Osteoblast (primary cell): ENCODE measurements around the gene MSMP. TPM values are rescaled to one million over a fixed set of nuclear protein-coding genes. Genes with fewer than 3 reads are reported as not detected.
A peak's percentile ranks its signal among the peaks of the same experiment; 100 is the strongest.

Source experiments
- DNase-seq: peaks from one replicate; pipeline ENCODE4 v3.0.0; 2011; ENCODE audit warnings: low spot score, mixed read lengths; ENCODE audit not compliant: insufficient read length; ENCODE audit errors: missing footprints
- H2AFZ ChIP-seq: 2 replicates; pipeline ENCODE4 v1.6.0; 2011; ENCODE audit warnings: mild to moderate bottlenecking, low read length
- H3K27ac ChIP-seq: 2 replicates; pipeline ENCODE4 v1.5.1; 2011; ENCODE audit warnings: mild to moderate bottlenecking, low read depth, low read length, moderate library complexity
- H3K27me3 ChIP-seq: 2 replicates; pipeline ENCODE4 v1.6.0; 2012; ENCODE audit warnings: mild to moderate bottlenecking, control low read depth, inconsistent platforms, low read length, moderate library complexity; ENCODE audit not compliant: insufficient read depth
- H3K36me3 ChIP-seq: 2 replicates; pipeline ENCODE4 v1.5.1; 2011; ENCODE audit warnings: mild to moderate bottlenecking, low read length, control low read depth, moderate library complexity; ENCODE audit not compliant: insufficient read depth
- H3K4me1 ChIP-seq: 2 replicates; pipeline ENCODE4 v1.5.1; 2011; ENCODE audit warnings: mild to moderate bottlenecking, low read length, control low read depth, moderate library complexity; ENCODE audit not compliant: insufficient read depth
- H3K4me2 ChIP-seq: 2 replicates; pipeline ENCODE4 v1.6.0; 2011; ENCODE audit warnings: mild to moderate bottlenecking, low read length; ENCODE audit not compliant: insufficient read depth
- H3K4me3 ChIP-seq: fragments of 200-600 bp; sonication (generic); 3 replicates; pipeline ENCODE4 v1.5.1; 2012; ENCODE audit warnings: mild to moderate bottlenecking, low read length, inconsistent platforms; ENCODE audit not compliant: insufficient read depth
- H3K79me2 ChIP-seq: 2 replicates; pipeline ENCODE4 v1.6.0; 2012; ENCODE audit warnings: mild to moderate bottlenecking, low read length, control low read depth, inconsistent platforms; ENCODE audit not compliant: insufficient read depth
- H3K9me3 ChIP-seq: 2 replicates; pipeline ENCODE4 v1.5.1; 2011; ENCODE audit warnings: low read depth, low read length, control low read depth
- H4K20me1 ChIP-seq: 2 replicates; pipeline ENCODE4 v1.6.0; 2012; ENCODE audit warnings: mild to moderate bottlenecking, low read length, control low read depth; ENCODE audit not compliant: insufficient read depth
- CTCF ChIP-seq: IDR thresholded peaks from 2 replicates; pipeline ENCODE4 v1.5.1; 2011; ENCODE audit warnings: mild to moderate bottlenecking, low read depth, low read length, moderate library complexity; ENCODE audit errors: extremely low read depth
- total RNA-seq: library from RNA; depleted of rRNA; stranded (reverse); fragments of >200 nt; gene quantifications from 2 replicates; pipeline ENCODE4 v1.2.3, GENCODE V29; 2012

The MSMP gene
- total RNA-seq, 1 donor = not detected

GRCh38 chr9:35792024-35792813, 38.1 kb upstream of the MSMP start:
- H3K27ac ChIP-seq = no peak overlapping the region
- peaks cover 42% of the 10 kb centered on the region for H3K4me1 ChIP-seq
- no peak overlapping the region for H2AFZ ChIP-seq
- peak overlapping the region; percentile 78 for H3K4me2 ChIP-seq
- no peaks in the 10 kb centered on the region for H3K36me3 ChIP-seq
- no peak for TF ChIP-seq CTCF
- peak overlapping the region; percentile 74 for H3K4me3 ChIP-seq
- no peaks in the 10 kb centered on the region for H3K27me3 ChIP-seq
- peaks cover 48% of the 10 kb centered on the region for H3K79me2 ChIP-seq
- no peaks in the 10 kb centered on the region for H4K20me1 ChIP-seq
- no peaks in the 10 kb centered on the region for H3K9me3 ChIP-seq
- peak; percentile 69 for DNase-seq

- H3K27ac ChIP-seq = no peak within 1 kb of the TSS
These were observed 37.3 kb upstream of the MSMP start, which contains the start of gene NPR2 for GRCh38 chr9:35791297-35791921. NPR2 (plus strand) TSS chr9:35791591; CDS start chr9:35792409, 818 bp downstream.

GRCh38 chr9:35790385-35791296, 36.6 kb upstream of the MSMP start:
- H3K27ac ChIP-seq = no peak overlapping the region
- H3K4me3 ChIP-seq = peak overlapping the region; percentile 60

More at GRCh38 chr9:35791297-35791921, 37.3 kb upstream of the MSMP start, which contains the start of gene NPR2:
- Histone ChIP-seq H3K9me3 (no peaks in the 10 kb centered on the region), H3K4me3 (peak within 1 kb of the TSS; percentile 74), H3K36me3 (no peaks in the 10 kb centered on the region), H4K20me1 (no peaks in the 10 kb centered on the region), H3K27me3 (no peaks in the 10 kb centered on the region), H2AFZ (peak within 1 kb of the TSS; percentile 85), H3K79me2 (peaks cover 40% of the 10 kb centered on the region), H3K4me1 (peaks cover 42% of the 10 kb centered on the region), H3K4me2 (peak within 1 kb of the TSS; percentile 78)
- TF ChIP-seq CTCF = no peak
- DNase-seq = peak; percentile 91

More at GRCh38 chr9:35790385-35791296, 36.6 kb upstream of the MSMP start:
- Histone ChIP-seq H2AFZ (peak overlapping the region; percentile 85), H3K79me2 (peaks cover 35% of the 10 kb centered on the region), H4K20me1 (no peaks in the 10 kb centered on the region), H3K9me3 (no peaks in the 10 kb centered on the region), H3K27me3 (peaks cover 5% of the 10 kb centered on the region), H3K4me2 (peak overlapping the region; percentile 76), H3K36me3 (no peaks in the 10 kb centered on the region), H3K4me1 (peaks cover 42% of the 10 kb centered on the region)
- DNase-seq = peak; percentile 97
- TF ChIP-seq CTCF = peak; percentile 91
